Bronchus fibroblast of lung (primary cell): ENCODE results near the gene F2RL1. TPM values are rescaled to one million over a fixed set of nuclear protein-coding genes. Genes with fewer than 3 reads are reported as not detected.

ENCODE experiments used
- total RNA-seq: library from RNA; depleted of rRNA; stranded (reverse); fragments of >200 nt; gene quantifications from 2 replicates; pipeline ENCODE4 v1.2.3, GENCODE V29; 2015

The F2RL1 gene
- 16.5 and 20.2 TPM in 2 replicates for total RNA-seq

GRCh38 chr5:76818844-76819831 lies at the start of gene F2RL1:
Gene F2RL1, plus strand, starts transcription at chr5:76819030. Its CDS starts 153 bp downstream, at chr5:76819183.

DNA sequence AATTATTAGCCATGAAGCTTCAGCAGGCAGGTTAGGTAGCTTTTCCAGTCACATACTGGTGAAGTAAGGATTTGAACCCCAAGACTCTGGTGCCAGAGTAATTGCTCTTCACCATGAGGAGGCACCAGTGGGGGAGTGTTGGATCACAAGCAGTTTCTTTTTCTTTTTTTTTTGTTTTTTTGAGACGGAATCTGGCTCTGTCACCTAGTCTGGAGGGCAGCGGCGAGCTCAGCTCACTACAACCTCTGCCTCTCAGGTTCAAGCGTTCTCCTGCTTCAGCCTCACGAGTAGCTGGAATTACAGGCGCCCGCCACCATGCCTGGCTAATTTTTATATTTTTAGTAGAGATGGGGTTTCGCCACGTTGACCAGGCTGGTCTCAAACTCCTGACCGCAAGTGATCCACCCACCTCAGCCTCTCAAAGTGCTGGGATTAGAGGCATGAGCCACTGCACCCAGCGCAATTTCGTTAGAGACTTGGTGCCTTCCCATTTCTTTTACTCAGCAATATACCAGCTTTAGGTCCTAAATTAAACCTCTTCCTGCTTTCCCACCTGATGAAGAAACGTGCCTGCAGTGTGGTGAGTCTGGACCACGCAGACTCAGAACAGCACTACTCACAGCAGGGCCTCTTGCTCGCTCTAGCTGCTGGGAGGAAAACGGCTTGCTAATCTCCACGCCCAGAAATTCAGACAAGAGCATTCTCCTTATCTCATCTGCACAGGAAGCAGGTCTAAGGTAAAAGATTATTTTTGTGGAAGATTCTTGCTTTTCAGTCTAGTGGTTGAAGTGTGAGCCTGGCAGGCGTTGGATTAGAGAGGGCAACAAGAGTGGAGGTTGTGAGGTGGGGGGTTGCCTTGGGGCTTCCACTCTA lies 30.8 kb downstream of the F2RL1 start, which contains the start of gene S100Z:
TSS of gene S100Z (plus strand) at position 596 of the 873 bp plus-strand sequence. CDS start 25,346 bp downstream, outside the sequence.

Other genes starting within 250 kb of the F2RL1 start
- gene F2RL2, start 195.6 kb upstream of the F2RL1 start, total RNA-seq = 8.3 and 9.1 TPM in 2 replicates
- gene F2R, start 102.9 kb upstream of the F2RL1 start, total RNA-seq = 91.6 and 99.5 TPM in 2 replicates
- gene S100Z, start 31.0 kb downstream of the F2RL1 start, total RNA-seq = not detected in 2 replicates
- gene CRHBP, start 134.0 kb downstream of the F2RL1 start, total RNA-seq = under 0.01 and 0.45 TPM in 2 replicates
- 11.0 and 14.0 TPM in 2 replicates for gene AGGF1, start 211.4 kb downstream of the F2RL1 start, total RNA-seq